IMR-90 (cell line): ENCODE measurements around the gene TGDS. TPM values are rescaled to one million over a fixed set of nuclear protein-coding genes. Genes with fewer than 3 reads are reported as not detected.
A peak's percentile ranks its signal among the peaks of the same experiment; 100 is the strongest.

Source experiments
- ATAC-seq: fragments of 200-7000 bp; cut with Tn5 transposase; 2 replicates; pipeline ENCODE4 v1.9.1; 2020; ENCODE audit warnings: low read depth, mild to moderate bottlenecking, moderate library complexity
- BruUV-seq: library from RNA; stranded (reverse); fragments of 400-500 nt; replicated peaks from 2 replicates; lab custom pipeline; 2021; lab: Mats Ljungman, UMichigan
- CTCF ChIA-PET: fragments of 300-600 bp; formaldehyde crosslinking; extraction: SDS; loops from one replicate; lab custom pipeline; 2021; ENCODE audit warnings: antibody characterized with exemption; lab: Yijun Ruan, JAX
- POLR2A ChIA-PET: fragments of 300-600 bp; sonication (Branson Sonifier 250); formaldehyde crosslinking; loops from one replicate; lab custom pipeline; 2022; ENCODE audit warnings: antibody characterized with exemption; ENCODE audit not compliant: unreplicated experiment; lab: Charles Lee
- DNase-seq: peaks from one replicate; pipeline ENCODE4 v3.0.0; 2013
- H2AFZ ChIP-seq: replicated peaks from 2 replicates; pipeline ENCODE3; 2013; ENCODE audit warnings: low read length, mild to moderate bottlenecking; ENCODE audit not compliant: poor library complexity
- H2AK5ac ChIP-seq: 2 replicates; pipeline ENCODE4 v1.6.1; 2013; ENCODE audit warnings: low read depth, low read length, inconsistent platforms
- H2AK9ac ChIP-seq: replicated peaks from 2 replicates; pipeline ENCODE3; 2013; ENCODE audit warnings: mild to moderate bottlenecking, low read depth, low read length, moderate library complexity; ENCODE audit not compliant: poor library complexity
- H2BK120ac ChIP-seq: 2 replicates; pipeline ENCODE4 v1.6.1; 2013; ENCODE audit warnings: low read depth, low read length, inconsistent platforms
- H2BK15ac ChIP-seq: 3 replicates; pipeline ENCODE4 v1.6.1; 2013; ENCODE audit warnings: low read depth, low read length, inconsistent platforms
- H2BK20ac ChIP-seq: 2 replicates; pipeline ENCODE4 v1.6.1; 2013; ENCODE audit warnings: low read depth, mild to moderate bottlenecking, inconsistent platforms, low read length, moderate library complexity
- H2BK5ac ChIP-seq: 2 replicates; pipeline ENCODE4 v1.6.1; 2013; ENCODE audit warnings: mild to moderate bottlenecking, low read depth, low read length, inconsistent platforms; ENCODE audit not compliant: poor library complexity, severe bottlenecking
- H3K14ac ChIP-seq: replicated peaks from 2 replicates; pipeline ENCODE4 v1.6.1; 2013; ENCODE audit warnings: low read depth, low read length, inconsistent platforms
- H3K18ac ChIP-seq: 2 replicates; pipeline ENCODE4 v1.6.1; 2013; ENCODE audit warnings: low read depth, low read length, control low read depth
- H3K23ac ChIP-seq: 2 replicates; pipeline ENCODE4 v1.6.1; 2013; ENCODE audit warnings: low read depth, low read length, inconsistent platforms
- H3K27ac ChIP-seq: 2 replicates; pipeline ENCODE4 v1.5.1; 2013; ENCODE audit warnings: mild to moderate bottlenecking, control low read depth, low read length; ENCODE audit not compliant: insufficient read depth
- H3K27me3 ChIP-seq: 2 replicates; pipeline ENCODE4 v1.6.1; 2013; ENCODE audit warnings: low read length; ENCODE audit not compliant: control insufficient read depth, insufficient read depth
- H3K36me3 ChIP-seq: 2 replicates; pipeline ENCODE4 v1.6.1; 2013; ENCODE audit warnings: low read length, mixed read lengths; ENCODE audit not compliant: control insufficient read depth, insufficient read depth
- H3K4ac ChIP-seq: 2 replicates; pipeline ENCODE4 v1.6.1; 2013; ENCODE audit warnings: low read depth, low read length, inconsistent platforms
- H3K4me1 ChIP-seq: 2 replicates; pipeline ENCODE4 v1.6.1; 2013; ENCODE audit warnings: low read length, mixed read lengths; ENCODE audit not compliant: control insufficient read depth, insufficient read depth
- H3K4me2 ChIP-seq: 2 replicates; pipeline ENCODE4 v1.6.1; 2013; ENCODE audit warnings: low read depth, mild to moderate bottlenecking, control low read depth, low read length, moderate library complexity
- H3K4me3 ChIP-seq: 2 replicates; pipeline ENCODE4 v1.5.1; 2013; ENCODE audit warnings: low read depth, mild to moderate bottlenecking, control low read depth, low read length, moderate library complexity; ENCODE audit not compliant: insufficient read depth
- H3K56ac ChIP-seq: 2 replicates; pipeline ENCODE4 v1.6.1; 2013; ENCODE audit warnings: low read length, inconsistent platforms; ENCODE audit not compliant: insufficient read depth; ENCODE audit errors: extremely low read depth
- H3K79me1 ChIP-seq, 2 experiments: 2 replicates each; pipeline ENCODE4 v1.6.1; 2013; ENCODE audit warnings: low read length in 2 of 2, inconsistent platforms in 1 of 2, low read depth in 1 of 2
- H3K9ac ChIP-seq: 2 replicates; pipeline ENCODE4 v1.6.1; 2013; ENCODE audit warnings: low read depth, low read length, control low read depth
- H3K9me1 ChIP-seq: 2 replicates; pipeline ENCODE4 v1.6.1; 2013; ENCODE audit warnings: low read length, inconsistent platforms; ENCODE audit not compliant: insufficient read depth
- H3K9me3 ChIP-seq: 2 replicates; pipeline ENCODE4 v1.6.1; 2013; ENCODE audit warnings: low read length; ENCODE audit not compliant: control insufficient read depth, insufficient read depth
- H4K20me1 ChIP-seq: 2 replicates; pipeline ENCODE4 v1.6.1; 2013; ENCODE audit warnings: low read length, inconsistent platforms; ENCODE audit not compliant: insufficient read depth
- H4K5ac ChIP-seq: 2 replicates; pipeline ENCODE4 v1.6.1; 2013; ENCODE audit warnings: mild to moderate bottlenecking, low read depth, low read length, control low read depth
- H4K8ac ChIP-seq, 2 experiments: 2 replicates each; pipeline ENCODE4 v1.6.1; 2013; ENCODE audit warnings: low read depth in 2 of 2, low read length in 2 of 2, control low read depth in 1 of 2, inconsistent platforms in 1 of 2
- H4K91ac ChIP-seq: 2 replicates; pipeline ENCODE4 v1.6.1; 2013; ENCODE audit warnings: low read depth, low read length, inconsistent platforms; ENCODE audit not compliant: insufficient read depth
- NFE2L2 ChIP-seq: fragments of 150-350 bp; IDR thresholded peaks from 2 replicates; pipeline ENCODE4 v1.6.1; 2016; ENCODE audit warnings: low read depth, mild to moderate bottlenecking, low read length
- RAD21 ChIP-seq: IDR thresholded peaks from 2 replicates; pipeline ENCODE4 v1.6.1; 2012; ENCODE audit warnings: low read length, improper control_type of control experiment
- SMC3 ChIP-seq: fragments of 150-350 bp; IDR thresholded peaks from 2 replicates; pipeline ENCODE4 v1.6.1; 2016; ENCODE audit warnings: low read depth, mild to moderate bottlenecking, antibody characterized with exemption, low read length, moderate library complexity
- WGBS, 2 experiments: methylation state at CpG; one replicate each; pipeline versions ENCODE4 v1.1.5 to v1.1.7; 2013; ENCODE audit warnings: missing lambda C conversion rate in 2 of 2; ENCODE audit not compliant: insufficient read length in 1 of 2; ENCODE audit errors: extremely low coverage in 2 of 2; 5-methylcytosine and 5-hydroxymethylcytosine counted together
- dilution Hi-C: fragments of 300-500 bp; cut with HindIII; formaldehyde crosslinking; loops from one replicate; pipeline ENCODE4 v1.14.3; 2018; ENCODE audit warnings: low sequenced_read_pairs; ENCODE audit not compliant: unreplicated experiment
- in situ Hi-C: fragments of 300-500 bp; cut with MboI; formaldehyde crosslinking; loops from 3 replicates; pipeline ENCODE4 v1.14.3; 2019; ENCODE audit warnings: low sequenced_read_pairs, inconsistent platforms, mixed read lengths
- intact Hi-C: fragments of 100-400 bp; cut with micrococcal nuclease; formaldehyde crosslinking; loops from 2 replicates; pipeline ENCODE4 v1.10.0; 2022
- polyA plus RNA-seq, 3 experiments: library from polyadenylated mRNA; depleted of rRNA; stranded (reverse); fragments of >200 nt; gene quantifications; 2 replicates each; pipeline ENCODE4 v1.2.3, GENCODE V29; 2012; ENCODE audit warnings: low replicate concordance in 1 of 3
- total RNA-seq: library from RNA; depleted of rRNA; stranded (reverse); fragments of >200 nt; gene quantifications from 2 replicates; pipeline ENCODE4 v1.2.3, GENCODE V29; 2012
- TF ChIP-seq, protein P1 (sequence below): conservative IDR thresholded peaks from 2 replicates; pipeline ENCODE4 v1.5.1; 2012; ENCODE audit warnings: mild to moderate bottlenecking, low read depth, low read length, improper control_type of control experiment

TGDS gene
- total and polyA plus RNA-seq, 2 of the 4 experiments (the other 2 are of a cell fraction): 9.6 to 15.6 TPM

- peaks cover 10% of the 10 kb centered on the region for H3K36me3 ChIP-seq
- no peaks in the 10 kb centered on the region for H3K4me1 ChIP-seq
- H3K56ac ChIP-seq: no peak overlapping the region
- peaks cover 6% of the 10 kb centered on the region; the same call in 1 of the 2 replicates for H4K20me1 ChIP-seq
- intact Hi-C loops: loop anchor here (1.0 to 5.0 kb wide), 2 partner anchors 182 to 860 kb away; no protein-coding TSS in a partner anchor
- no peak overlapping the region for H2AK5ac ChIP-seq
- no peak overlapping the region for H2BK120ac ChIP-seq
- no peak overlapping the region for H2AK9ac ChIP-seq
- in situ Hi-C loops: loop anchor here (25.0 kb wide), 1 partner anchor 1380 kb away; the partner anchor contains the start of gene GPC6
- H2AFZ ChIP-seq: no peak overlapping the region
- TF ChIP-seq SMC3 (peak; percentile 50; the same call in 1 of the 2 replicates), RAD21 (peak; percentile 67), NFE2L2 (no peak)
- TF ChIP-seq, protein P1, sequence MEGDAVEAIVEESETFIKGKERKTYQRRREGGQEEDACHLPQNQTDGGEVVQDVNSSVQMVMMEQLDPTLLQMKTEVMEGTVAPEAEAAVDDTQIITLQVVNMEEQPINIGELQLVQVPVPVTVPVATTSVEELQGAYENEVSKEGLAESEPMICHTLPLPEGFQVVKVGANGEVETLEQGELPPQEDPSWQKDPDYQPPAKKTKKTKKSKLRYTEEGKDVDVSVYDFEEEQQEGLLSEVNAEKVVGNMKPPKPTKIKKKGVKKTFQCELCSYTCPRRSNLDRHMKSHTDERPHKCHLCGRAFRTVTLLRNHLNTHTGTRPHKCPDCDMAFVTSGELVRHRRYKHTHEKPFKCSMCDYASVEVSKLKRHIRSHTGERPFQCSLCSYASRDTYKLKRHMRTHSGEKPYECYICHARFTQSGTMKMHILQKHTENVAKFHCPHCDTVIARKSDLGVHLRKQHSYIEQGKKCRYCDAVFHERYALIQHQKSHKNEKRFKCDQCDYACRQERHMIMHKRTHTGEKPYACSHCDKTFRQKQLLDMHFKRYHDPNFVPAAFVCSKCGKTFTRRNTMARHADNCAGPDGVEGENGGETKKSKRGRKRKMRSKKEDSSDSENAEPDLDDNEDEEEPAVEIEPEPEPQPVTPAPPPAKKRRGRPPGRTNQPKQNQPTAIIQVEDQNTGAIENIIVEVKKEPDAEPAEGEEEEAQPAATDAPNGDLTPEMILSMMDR: peak; percentile 58
- ChIA-PET POLR2A (interaction anchor here (1.0 to 1.2 kb wide), 2 partner anchors 40 to 182 kb away, joined by 3 to 7 read pairs; no protein-coding TSS in a partner anchor), CTCF (interaction anchor here (0.7 to 2.3 kb wide), 9 partner anchors 12 to 188 kb away, joined by 3 to 8 read pairs (median 5); partner anchors contain the start of gene TGDS)
- ATAC-seq (peak; percentile 42; the same call in 1 of the 2 replicates), DNase-seq (no peak)
- no peak overlapping the region for H3K14ac ChIP-seq
- no peak overlapping the region for H3K23ac ChIP-seq
- H4K8ac ChIP-seq: no peak overlapping the region
- H4K5ac ChIP-seq: no peak overlapping the region
- BruUV-seq: no TSS peak
- H3K27me3 ChIP-seq: no peaks in the 10 kb centered on the region
- no peak overlapping the region for H3K18ac ChIP-seq
- no peak overlapping the region for H3K4me2 ChIP-seq
- H3K4me3 ChIP-seq: no peak overlapping the region
- no peak overlapping the region for H2BK15ac ChIP-seq
- no peak overlapping the region for H4K91ac ChIP-seq
- H3K9me1 ChIP-seq: no peaks in the 10 kb centered on the region
- no peak overlapping the region for H3K4ac ChIP-seq
- no CpG with 5 or more reads among the region's 4 CpGs for WGBS, 2 experiments
- no peak overlapping the region for H2BK5ac ChIP-seq
- H3K9ac ChIP-seq: no peak overlapping the region
- dilution Hi-C loops: no loop called here
- H3K27ac ChIP-seq: no peak overlapping the region
- H3K9me3 ChIP-seq: no peaks in the 10 kb centered on the region
- H3K79me1 ChIP-seq: peaks cover 14 to 21% of the 10 kb centered on the region in 2 experiments; a peak in 3 of 4 replicates
- H2BK20ac ChIP-seq: no peak overlapping the region
Observed at GRCh38 chr13:94617389-94618000, 21.5 kb upstream of the TGDS start.
